ENCODE measurements around the gene FAM118B.

The FAM118B gene

DNA sequence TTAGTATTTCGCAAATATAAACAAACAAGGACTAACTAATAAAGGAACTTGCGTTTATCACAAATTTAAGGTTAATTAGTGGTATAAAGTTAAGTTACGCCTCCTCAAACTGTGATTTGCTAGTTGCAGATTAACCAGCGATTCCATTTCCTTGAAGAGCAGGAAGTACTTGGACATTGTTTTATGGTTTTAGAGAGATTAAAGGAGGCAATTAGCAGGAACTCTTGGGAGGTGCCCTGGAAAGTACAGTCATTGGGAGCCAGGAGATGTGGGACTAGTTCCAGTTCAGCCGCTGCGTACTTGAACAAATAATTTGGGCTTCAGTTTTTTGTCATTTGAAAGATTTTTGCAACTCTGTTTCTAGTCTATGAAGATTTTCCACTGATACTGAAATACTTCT, 3.3 kb downstream of the FAM118B start:
- no peaks in the 10 kb centered on the region for H3K27me3 ChIP-seq
- H3K4me1 ChIP-seq, result peaks cover 38% of the 10 kb centered on the region
- H3K4me2 ChIP-seq, result no peak overlapping the region
- no peaks in the 10 kb centered on the region for H3K9me3 ChIP-seq
- H3K36me3 ChIP-seq, result peaks cover 3% of the 10 kb centered on the region
- H3K27ac ChIP-seq, result no peak overlapping the region
- no peak overlapping the region for H3K9ac ChIP-seq
- peaks cover 45% of the 10 kb centered on the region for H4K20me1 ChIP-seq
- H3K4me3 ChIP-seq, result no peak overlapping the region
- no peak for TF ChIP-seq Cebpa-rat (IDR thresholded peaks at IDR 0.05)

DNA sequence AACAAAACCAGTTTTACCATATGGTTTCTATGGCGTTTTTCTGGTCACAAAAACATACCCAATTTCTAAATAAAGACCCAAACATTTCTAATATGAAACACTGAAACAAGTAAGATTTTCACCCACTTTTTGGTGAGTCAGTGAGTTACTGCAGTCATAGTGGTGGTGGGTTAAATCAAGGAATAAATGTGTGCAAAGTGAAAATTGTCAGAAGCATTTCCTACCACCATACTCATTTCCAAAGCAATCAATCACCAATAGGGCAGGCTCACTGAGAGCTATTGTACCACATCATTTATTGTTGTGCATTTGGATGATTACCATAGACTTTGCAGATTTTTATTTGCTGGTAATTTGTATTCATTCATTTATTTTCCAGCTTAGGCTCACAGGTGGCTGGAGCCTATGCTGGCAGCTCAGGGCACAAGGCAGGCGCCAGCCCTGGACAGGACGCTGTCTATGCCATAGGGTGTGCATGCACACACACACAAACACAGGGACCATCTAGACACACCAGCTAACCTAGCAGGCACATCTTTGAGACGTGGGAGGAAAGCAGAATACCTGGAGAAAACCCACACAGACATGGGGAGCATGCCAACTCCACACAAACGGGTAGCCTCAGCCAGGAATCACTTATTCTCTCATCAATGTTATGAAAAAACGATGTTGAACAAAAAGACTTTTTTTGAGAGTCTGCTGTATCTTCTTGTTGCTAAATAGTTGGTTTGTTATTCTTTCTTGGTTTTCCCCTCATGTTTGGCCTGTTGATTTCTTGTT, 5.1 kb downstream of the FAM118B start:
- H3K9me3 ChIP-seq, result no peaks in the 10 kb centered on the region
- H3K9ac ChIP-seq, result no peak overlapping the region
- peaks cover 27% of the 10 kb centered on the region for H3K4me1 ChIP-seq
- TF ChIP-seq Cebpa-rat (IDR thresholded peaks at IDR 0.05), result no peak
- no peak overlapping the region for H3K4me3 ChIP-seq
- H4K20me1 ChIP-seq, result peaks cover 57% of the 10 kb centered on the region
- H3K27me3 ChIP-seq, result no peaks in the 10 kb centered on the region
- H3K4me2 ChIP-seq, result peak overlapping the region; percentile 21; the same call in 1 of the 2 replicates
- H3K27ac ChIP-seq, result no peak overlapping the region
- H3K36me3 ChIP-seq, result peaks cover 9% of the 10 kb centered on the region; the same call in 1 of the 2 replicates

- no peak for TF ChIP-seq Cebpa-rat (IDR thresholded peaks at IDR 0.05)
- H4K20me1 ChIP-seq, result peaks cover 57% of the 10 kb centered on the region
- peak overlapping the region; percentile 21 for H3K4me2 ChIP-seq
- H3K9me3 ChIP-seq, result no peaks in the 10 kb centered on the region
- peaks cover 22% of the 10 kb centered on the region for H3K4me1 ChIP-seq
- no peak overlapping the region for H3K4me3 ChIP-seq
- peaks cover 12% of the 10 kb centered on the region; the same call in 1 of the 2 replicates for H3K36me3 ChIP-seq
- H3K9ac ChIP-seq, result no peak overlapping the region
- H3K27me3 ChIP-seq, result no peaks in the 10 kb centered on the region
- no peak overlapping the region for H3K27ac ChIP-seq
Observed at GRCh38 chr11:126217491-126217890, 5.9 kb downstream of the FAM118B start.

DNA sequence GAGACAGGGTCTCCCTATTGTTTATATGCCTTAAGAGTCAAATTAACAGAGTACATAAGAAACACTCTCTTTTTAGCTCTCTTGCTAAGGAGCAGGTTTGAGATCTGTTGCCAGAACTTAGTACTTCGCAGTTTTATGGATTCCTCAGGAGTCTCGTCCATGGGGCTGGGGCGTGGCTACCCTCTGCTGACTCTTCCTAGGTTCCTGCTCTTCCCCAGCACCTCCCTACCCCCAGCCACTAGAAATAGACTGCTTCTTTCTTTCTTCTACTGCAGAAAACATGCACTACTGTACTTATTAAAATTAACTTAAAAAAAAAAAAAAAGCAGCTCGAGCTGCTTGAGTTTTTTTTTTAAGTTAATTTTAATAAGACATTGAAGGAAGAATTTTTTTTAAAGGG, 8.0 kb downstream of the FAM118B start:
- no peak overlapping the region for H3K27ac ChIP-seq
- no peak overlapping the region for H3K4me2 ChIP-seq
- peaks cover 48% of the 10 kb centered on the region for H4K20me1 ChIP-seq

GRCh38 chr11:126224647-126225294, 13.2 kb downstream of the FAM118B start:
- H3K9ac ChIP-seq, result no peak overlapping the region
- peaks cover under 1% of the 10 kb centered on the region; the same call in 1 of the 2 replicates for H3K4me1 ChIP-seq
- H3K4me3 ChIP-seq, result no peak overlapping the region
- TF ChIP-seq Cebpa-rat (IDR thresholded peaks at IDR 0.05), result no peak
- no peak overlapping the region for H3K4me2 ChIP-seq
- peaks cover 11% of the 10 kb centered on the region; the same call in 1 of the 2 replicates for H4K20me1 ChIP-seq
- no peak overlapping the region for H3K27ac ChIP-seq
- H3K9me3 ChIP-seq, result peaks cover 24% of the 10 kb centered on the region; the same call in 1 of the 2 replicates
- H3K36me3 ChIP-seq, result peaks cover 25% of the 10 kb centered on the region
- H3K27me3 ChIP-seq, result no peaks in the 10 kb centered on the region

More for the DNA sequence above, 8.0 kb downstream of the FAM118B start:
- Histone ChIP-seq H3K4me1 (peaks cover 10% of the 10 kb centered on the region), H3K4me3 (no peak overlapping the region), H3K36me3 (peaks cover 12% of the 10 kb centered on the region; the same call in 1 of the 2 replicates), H3K9ac (no peak overlapping the region), H3K27me3 (no peaks in the 10 kb centered on the region), H3K9me3 (peaks cover 4% of the 10 kb centered on the region; the same call in 1 of the 2 replicates)
- no peak for TF ChIP-seq Cebpa-rat (IDR thresholded peaks at IDR 0.05)

- Histone ChIP-seq H3K4me3 (no peak overlapping the region), H4K20me1 (peaks cover 7% of the 10 kb centered on the region; the same call in 1 of the 2 replicates), H3K4me1 (peaks cover 6% of the 10 kb centered on the region; the same call in 1 of the 2 replicates), H3K4me2 (no peak overlapping the region), H3K9ac (no peak overlapping the region), H3K36me3 (peaks cover 26% of the 10 kb centered on the region), H3K27ac (no peak overlapping the region), H3K27me3 (no peaks in the 10 kb centered on the region), H3K9me3 (peaks cover 24% of the 10 kb centered on the region; the same call in 1 of the 2 replicates)
- TF ChIP-seq Cebpa-rat (IDR thresholded peaks at IDR 0.05), result no peak
Observed at GRCh38 chr11:126225295-126225665, 13.7 kb downstream of the FAM118B start.

- Histone ChIP-seq H4K20me1 (no peaks in the 10 kb centered on the region), H3K27ac (no peak overlapping the region), H3K36me3 (peaks cover 21% of the 10 kb centered on the region), H3K9ac (no peak overlapping the region), H3K4me3 (no peak overlapping the region), H3K4me1 (peaks cover 7% of the 10 kb centered on the region; the same call in 1 of the 2 replicates), H3K27me3 (no peaks in the 10 kb centered on the region), H3K9me3 (peaks cover 24% of the 10 kb centered on the region; the same call in 1 of the 2 replicates), H3K4me2 (no peak overlapping the region)
- no peak for TF ChIP-seq Cebpa-rat (IDR thresholded peaks at IDR 0.05)
Observed at GRCh38 chr11:126226334-126227084, 14.9 kb downstream of the FAM118B start.

DNA sequence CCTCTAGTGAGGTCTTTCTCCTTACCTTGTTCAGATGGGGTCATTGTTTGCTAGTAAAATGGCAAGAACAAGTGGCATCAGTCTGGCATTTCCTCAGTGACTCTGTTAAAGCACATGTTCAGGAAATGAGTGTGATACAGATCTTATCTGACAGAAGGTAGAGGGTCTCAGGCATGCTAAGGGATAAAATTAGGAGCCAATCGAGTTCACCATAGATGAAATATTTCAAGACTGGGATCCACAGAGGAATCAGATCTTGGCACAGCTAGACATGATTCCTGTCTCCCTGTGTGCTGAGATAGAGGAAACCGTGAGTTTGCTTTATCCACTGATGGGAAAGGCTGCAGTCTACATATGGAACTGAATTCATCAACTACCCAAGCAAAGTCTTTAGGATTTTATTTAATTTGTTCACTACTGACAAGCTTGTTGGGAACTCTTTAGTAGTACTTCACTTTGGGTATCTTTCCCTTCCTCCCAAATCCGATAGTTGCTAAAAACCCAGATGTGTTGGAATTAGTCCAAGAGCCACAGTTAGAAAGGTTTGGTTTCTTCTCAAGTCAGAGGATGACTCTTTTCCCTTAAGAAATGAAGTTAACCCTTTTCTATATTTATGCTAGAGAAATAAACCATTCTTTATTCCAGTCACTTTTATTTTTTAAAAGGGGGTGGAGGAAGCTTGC, 18.4 kb downstream of the FAM118B start:
- Histone ChIP-seq H4K20me1 (no peaks in the 10 kb centered on the region), H3K27ac (no peak overlapping the region), H3K4me1 (peaks cover 7% of the 10 kb centered on the region; the same call in 1 of the 2 replicates), H3K4me3 (no peak overlapping the region), H3K9me3 (peaks cover 15% of the 10 kb centered on the region; the same call in 1 of the 2 replicates), H3K9ac (no peak overlapping the region), H3K36me3 (peaks cover 34% of the 10 kb centered on the region), H3K27me3 (no peaks in the 10 kb centered on the region), H3K4me2 (no peak overlapping the region)
- TF ChIP-seq Cebpa-rat (IDR thresholded peaks at IDR 0.05), result no peak

Data from BLaER1 (cell line).